Measurements from ENCODE around the gene ERBB2.
"Not testable (repeated sequence)": the region's sequence is repeated elsewhere in the genome, so short reads cannot be mapped to it uniquely, and the experiment has no call there.

The ERBB2 gene

GRCh38 chr17:39730095-39730921 lies 30.4 kb downstream of the ERBB2 start, which contains the start of gene MIEN1:
Gene MIEN1, minus strand, starts transcription at chr17:39730532. Its CDS starts 37 bp downstream, at chr17:39730495.
- DNase-seq, result peak; percentile 52

GRCh38 chr17:39732586-39732985 lies 32.7 kb downstream of the ERBB2 start:
- DNase-seq, result no peak

GRCh38 chr17:39735882-39736281 lies 36.0 kb downstream of the ERBB2 start:
- no peak for DNase-seq

GRCh38 chr17:39736319-39737165 lies 36.7 kb downstream of the ERBB2 start:
- DNase-seq, result no peak

GRCh38 chr17:39737206-39737759 lies 37.4 kb downstream of the ERBB2 start:
- DNase-seq, result no peak

- no peak for DNase-seq
Observed at GRCh38 chr17:39737760-39738567, 38.1 kb downstream of the ERBB2 start, which contains the start of gene GRB7. Gene GRB7, plus strand, starts transcription at chr17:39737938. Its CDS starts 4,364 bp downstream, at chr17:39742302.

GRCh38 chr17:39738568-39738901 lies 38.7 kb downstream of the ERBB2 start:
- DNase-seq, result no peak

- DNase-seq, result no peak
Observed at GRCh38 chr17:39738983-39739884, 39.4 kb downstream of the ERBB2 start.

- DNase-seq, result no peak
Observed at GRCh38 chr17:39739885-39740356, 40.1 kb downstream of the ERBB2 start.

- DNase-seq, result no peak
Observed at GRCh38 chr17:39740357-39741111, 40.7 kb downstream of the ERBB2 start.

GRCh38 chr17:39742126-39742855 lies 42.4 kb downstream of the ERBB2 start:
- DNase-seq, result no peak

- no peak for DNase-seq
Observed at GRCh38 chr17:39742856-39743436, 43.1 kb downstream of the ERBB2 start.

- DNase-seq, result no peak
Observed at GRCh38 chr17:39744075-39744835, 44.4 kb downstream of the ERBB2 start.

GRCh38 chr17:39744836-39745215 lies 45.0 kb downstream of the ERBB2 start:
- DNase-seq, result no peak

- no peak for DNase-seq
Observed at GRCh38 chr17:39745335-39746144, 45.7 kb downstream of the ERBB2 start.

GRCh38 chr17:39746145-39746461 lies 46.2 kb downstream of the ERBB2 start:
- DNase-seq, result no peak

GRCh38 chr17:39747745-39748144 lies 47.9 kb downstream of the ERBB2 start:
- DNase-seq, result no peak

GRCh38 chr17:39748444-39749034 lies 48.7 kb downstream of the ERBB2 start:
- DNase-seq, result not testable (repeated sequence)

Measured in amniotic stem cell (primary cell).